ENCODE results near the gene FUBP3.

FUBP3 gene

GRCh38 chr9:130635721-130636647 lies 56.6 kb downstream of the FUBP3 start:
- no peak for DNase-seq

GRCh38 chr9:130636648-130637020 lies 57.3 kb downstream of the FUBP3 start:
- no peak for DNase-seq

GRCh38 chr9:130638284-130639123 lies 59.1 kb downstream of the FUBP3 start:
- DNase-seq, result no peak

DNA sequence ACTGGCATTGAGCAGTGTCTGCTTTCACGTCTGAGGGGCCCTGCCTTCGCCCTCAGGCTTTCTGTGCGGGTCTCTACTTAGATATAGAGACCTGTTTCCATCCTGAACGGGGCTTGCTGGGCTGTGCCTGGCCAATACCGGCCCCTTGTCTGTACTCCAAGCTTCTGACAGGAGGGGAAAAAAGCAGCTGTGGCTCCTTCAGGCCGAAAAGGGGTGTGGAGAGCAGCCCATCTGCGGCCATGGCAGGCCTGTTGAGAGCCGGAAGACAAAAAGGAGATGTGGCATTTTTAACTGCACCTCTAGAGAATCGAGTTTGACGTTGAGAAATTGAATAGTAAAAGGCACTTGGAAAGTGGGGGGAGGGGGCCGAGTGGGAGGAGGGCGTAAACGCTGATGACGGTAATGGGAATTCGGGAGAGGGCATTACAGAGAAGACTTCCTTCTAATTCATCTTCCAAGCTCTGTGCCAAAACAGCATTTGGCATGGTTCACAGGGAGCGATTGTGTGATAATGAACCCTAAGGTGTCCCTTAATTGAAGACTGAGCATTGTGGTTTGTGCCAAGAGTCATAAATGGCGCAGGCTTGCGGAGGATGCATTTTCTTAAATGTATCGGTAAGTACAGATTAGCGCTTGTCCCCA lies 59.9 kb downstream of the FUBP3 start:
- DNase-seq, result no peak

GRCh38 chr9:130639866-130640555 lies 60.6 kb downstream of the FUBP3 start:
- DNase-seq, result no peak

GRCh38 chr9:130640681-130641080 lies 61.3 kb downstream of the FUBP3 start:
- no peak for DNase-seq

GRCh38 chr9:130642926-130643325 lies 63.5 kb downstream of the FUBP3 start:
- DNase-seq, result no peak

- DNase-seq, result no peak
Measured at GRCh38 chr9:130651221-130651620, 71.8 kb downstream of the FUBP3 start.

DNA sequence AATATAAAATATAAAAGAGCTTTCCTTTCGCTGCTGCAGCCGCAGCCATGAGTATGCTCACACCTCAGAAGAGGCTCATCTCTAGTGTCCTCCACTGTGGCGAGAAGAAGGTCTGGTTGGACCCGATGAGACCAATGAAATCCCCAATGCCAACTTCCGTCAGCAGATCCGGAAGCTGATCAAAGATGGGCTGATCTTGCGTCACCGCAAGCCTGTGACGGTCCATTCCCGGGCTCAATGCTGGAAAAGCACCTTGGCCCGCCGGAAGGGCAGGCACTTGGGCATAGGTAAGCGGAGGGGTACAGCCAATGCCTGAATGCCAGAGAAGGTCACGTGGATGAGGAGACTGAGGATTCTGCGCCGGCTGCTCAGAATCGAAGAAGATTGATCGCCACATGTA lies 72.4 kb downstream of the FUBP3 start:
- no peak for DNase-seq

GRCh38 chr9:130654879-130655278 lies 75.5 kb downstream of the FUBP3 start:
- no peak for DNase-seq

GRCh38 chr9:130658893-130659698 lies 79.7 kb downstream of the FUBP3 start:
- no peak for DNase-seq

- DNase-seq, result no peak
Measured at GRCh38 chr9:130659699-130660248, 80.4 kb downstream of the FUBP3 start.

DNA sequence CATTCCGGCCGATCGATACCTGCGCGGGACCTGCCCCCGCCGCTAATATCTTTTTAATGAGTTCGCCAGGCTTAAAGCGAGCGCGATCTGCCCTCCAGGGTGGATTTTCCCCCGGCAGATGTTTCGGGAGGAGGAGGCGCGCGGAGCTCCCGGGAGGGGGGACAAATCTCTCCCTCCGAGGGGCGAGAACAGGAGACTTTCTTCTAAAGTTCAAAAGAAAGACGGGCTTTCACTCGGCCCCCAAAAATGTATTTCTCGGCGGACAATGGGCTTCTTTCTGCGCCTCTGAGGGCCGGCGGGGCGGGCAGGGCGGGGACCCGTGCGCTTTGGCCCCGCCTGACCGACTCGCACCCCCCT lies 80.9 kb downstream of the FUBP3 start:
- no peak for DNase-seq

GRCh38 chr9:130660683-130661450 lies 81.5 kb downstream of the FUBP3 start:
- DNase-seq, result no peak

- DNase-seq, result no peak
Measured at GRCh38 chr9:130661451-130662098, 82.2 kb downstream of the FUBP3 start.

DNA sequence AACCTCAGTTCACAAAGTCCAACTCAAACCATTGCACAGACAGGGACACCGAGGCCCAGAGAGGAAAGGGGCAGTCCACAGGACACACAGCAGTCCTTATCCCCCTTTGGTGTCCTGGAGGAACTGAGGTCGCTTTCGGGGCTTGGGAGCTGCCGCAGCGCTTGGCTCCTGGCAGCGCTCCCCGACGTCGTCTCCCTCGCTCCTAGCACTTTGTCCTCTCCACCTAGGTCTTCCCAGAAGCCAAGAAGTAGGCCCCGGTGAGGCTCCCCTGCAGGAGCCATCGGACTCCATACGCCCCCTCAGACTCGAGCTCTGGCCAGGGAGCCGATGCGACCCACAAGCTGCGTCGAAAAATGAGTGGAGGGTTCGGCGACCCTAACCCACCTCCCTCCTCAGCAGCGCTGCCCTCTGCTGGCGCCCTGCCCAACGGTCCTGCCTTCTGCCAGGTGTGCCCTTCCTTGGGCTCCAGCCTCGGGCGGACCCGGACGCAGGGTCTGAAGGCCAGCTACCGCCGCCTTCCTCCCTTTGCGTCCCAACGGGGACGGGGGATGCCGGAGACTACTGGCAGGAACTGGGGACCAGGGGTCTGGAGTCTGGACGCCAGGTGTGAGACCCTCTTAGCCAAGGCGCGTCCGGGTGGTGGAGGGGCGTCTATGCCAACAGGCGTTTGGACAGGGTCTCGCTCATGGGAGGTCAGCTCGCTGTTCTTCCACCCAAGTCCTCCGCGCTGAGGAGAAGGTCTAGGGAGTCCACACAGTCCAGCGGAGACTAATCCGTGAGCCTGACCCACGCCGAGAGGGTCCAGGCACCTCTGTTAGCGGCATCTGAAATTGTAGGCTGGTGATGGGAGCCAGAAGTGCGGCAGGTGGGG lies 83.0 kb downstream of the FUBP3 start:
- DNase-seq, result no peak

- DNase-seq, result no peak
Measured at GRCh38 chr9:130662970-130663257, 83.5 kb downstream of the FUBP3 start.

GRCh38 chr9:130663258-130663976 lies 84.0 kb downstream of the FUBP3 start:
- no peak for DNase-seq

DNA sequence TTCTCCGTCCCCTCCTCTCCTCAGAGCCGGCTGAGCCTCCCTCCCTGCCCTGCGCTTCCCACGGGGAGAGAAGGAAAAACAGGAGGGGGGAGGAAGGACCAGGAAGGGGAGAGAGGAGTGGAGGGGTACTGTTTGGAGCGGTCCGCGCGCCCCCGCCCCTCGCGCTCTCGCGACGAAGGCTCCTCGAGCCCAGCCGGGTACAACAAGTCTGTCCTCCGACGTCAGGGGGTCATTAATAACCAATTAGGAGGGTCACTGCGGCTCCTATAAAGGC lies 84.5 kb downstream of the FUBP3 start:
- DNase-seq, result no peak
